Measurements from ENCODE around the gene CFTR. TPM values are rescaled to one million over a fixed set of nuclear protein-coding genes. Genes with fewer than 3 reads are reported as not detected.
"Not testable (repeated sequence)": the region's sequence is repeated elsewhere in the genome, so short reads cannot be mapped to it uniquely, and the experiment has no call there.

Gene CFTR
- total RNA-seq, 1 donor from 2014 or later: 0.19 TPM

- no peak for DNase-seq (ENCODE audit: low spot score)
- intact Hi-C loops (cut with DNase I): no loop called here
Observed at GRCh38 chr7:117675497-117676435, 195.9 kb downstream of the CFTR start.

DNA sequence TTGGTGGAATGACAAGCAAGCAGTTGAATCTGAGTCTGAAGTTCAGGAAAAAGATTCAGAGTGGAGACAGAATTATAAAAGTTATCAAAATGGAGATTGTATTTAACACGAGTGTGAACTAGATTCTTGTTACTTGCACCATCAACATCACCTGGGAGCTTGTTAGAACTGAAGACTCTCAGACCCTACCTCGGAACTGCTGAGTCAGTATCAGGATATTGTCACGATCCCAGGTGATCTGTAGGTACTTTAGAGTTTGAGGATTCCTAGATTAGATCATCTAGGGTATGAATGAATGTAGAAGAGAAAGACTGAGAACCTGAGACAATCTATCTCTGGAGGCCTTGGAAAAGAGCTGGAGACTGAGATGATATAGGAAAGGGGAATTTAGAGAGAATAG is 199.3 kb downstream of the CFTR start:
- intact Hi-C loops (cut with DNase I): no loop called here
- no peak for DNase-seq (ENCODE audit: low spot score)

DNA sequence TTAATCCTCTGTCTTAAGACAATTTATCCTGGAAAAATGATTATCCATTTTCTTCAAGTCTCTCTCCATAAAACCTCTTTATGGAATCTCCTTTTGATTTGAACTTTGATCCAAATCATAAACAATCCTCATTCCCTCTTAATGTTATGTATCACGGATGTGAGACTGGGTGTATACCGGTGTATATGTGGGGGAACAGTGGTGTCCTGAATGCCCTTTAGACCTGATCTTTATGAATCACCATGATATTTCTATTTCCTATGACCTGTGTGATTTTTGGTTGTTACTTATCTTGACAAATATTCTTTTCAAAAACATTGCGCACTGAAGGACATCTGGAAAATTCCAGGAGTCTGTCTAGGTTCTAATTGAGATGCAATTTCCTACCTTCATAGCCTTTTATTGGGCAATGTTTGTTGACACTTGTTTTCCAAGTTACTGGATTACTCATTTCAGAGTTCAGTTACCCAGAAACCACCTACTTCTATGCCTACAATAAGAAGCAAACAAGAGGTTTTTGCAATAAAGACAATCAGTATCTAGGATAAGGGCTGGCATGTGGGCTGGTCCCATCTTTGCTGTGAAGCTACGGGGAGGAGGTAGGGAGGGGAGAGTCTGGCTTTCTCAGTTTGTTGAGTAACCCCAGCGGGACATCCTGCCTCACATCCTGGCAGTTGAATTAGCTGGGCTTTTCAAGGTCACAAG is 203.0 kb downstream of the CFTR start:
- intact Hi-C loops (cut with DNase I): no loop called here
- DNase-seq (ENCODE audit: low spot score): no peak

DNA sequence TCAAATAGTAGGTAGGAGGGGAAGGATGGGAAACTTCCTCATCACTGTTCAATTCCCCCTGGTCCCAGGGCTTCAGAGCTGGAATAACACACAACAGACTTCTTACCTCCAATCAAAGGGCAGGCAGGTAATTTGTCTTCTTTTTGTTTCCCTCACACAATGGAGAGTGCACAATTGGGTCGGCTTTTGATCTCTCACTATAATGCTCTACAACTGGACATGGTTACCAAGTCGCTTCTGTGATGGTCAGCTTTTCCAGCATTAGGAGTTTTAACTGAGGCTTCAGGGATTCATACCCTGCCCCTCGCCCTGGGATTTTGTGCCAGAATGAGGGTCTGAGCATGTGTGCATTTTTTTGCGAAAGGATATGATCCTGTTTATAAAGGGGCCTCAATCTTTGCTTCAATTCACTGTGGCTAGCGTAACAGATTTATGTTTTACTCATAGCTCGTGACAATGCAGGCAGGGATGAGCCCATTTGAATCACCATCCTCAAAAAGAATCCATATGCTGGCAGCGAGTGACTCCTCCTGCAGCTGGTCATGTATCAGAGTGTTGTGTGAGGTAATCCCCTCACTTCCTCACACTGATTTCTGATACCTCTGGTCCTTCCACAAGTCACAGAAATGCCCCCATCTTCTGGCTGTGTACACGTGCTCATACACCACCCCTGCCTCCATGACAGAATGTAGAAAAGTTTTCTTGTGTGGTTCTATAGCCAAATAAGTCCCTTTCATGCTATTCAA is 203.8 kb downstream of the CFTR start:
- DNase-seq (ENCODE audit: low spot score): no peak
- intact Hi-C loops (cut with DNase I): no loop called here

- intact Hi-C loops (cut with DNase I): no loop called here
- no peak for DNase-seq (ENCODE audit: low spot score)
Observed at GRCh38 chr7:117685795-117686194, 206.0 kb downstream of the CFTR start.

DNA sequence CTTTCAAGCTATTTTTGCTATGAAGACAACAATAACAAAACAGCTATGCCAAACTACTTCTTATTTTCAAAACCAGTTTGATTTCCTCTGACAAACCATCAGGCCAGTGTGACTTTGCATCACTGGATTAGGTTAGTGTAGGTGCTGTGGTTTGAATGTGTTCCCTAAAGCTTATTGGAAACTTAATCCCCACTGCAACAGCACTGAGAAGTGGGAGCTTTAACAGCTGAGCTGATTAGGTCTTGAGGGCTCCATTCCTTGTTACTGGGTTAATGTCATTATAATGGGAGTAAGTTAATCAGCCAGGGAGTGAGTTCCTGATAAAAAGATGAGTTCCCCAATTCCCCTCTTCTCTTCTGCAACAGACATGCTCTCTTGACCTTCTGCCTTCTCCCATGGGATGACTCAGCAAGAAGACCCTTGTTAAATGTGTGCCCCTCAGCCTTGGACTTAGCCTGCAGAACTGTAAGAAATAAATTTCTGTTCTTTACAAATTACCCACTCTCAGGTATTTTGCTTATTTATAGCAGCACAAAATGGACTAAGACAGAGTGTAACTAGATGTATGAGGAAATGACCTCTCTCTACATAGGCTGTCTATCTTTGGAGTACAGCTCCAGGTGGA is 206.6 kb downstream of the CFTR start:
- intact Hi-C loops (cut with DNase I): no loop called here
- no peak for DNase-seq (ENCODE audit: low spot score)

- DNase-seq (ENCODE audit: low spot score): no peak
- intact Hi-C loops (cut with DNase I): no loop called here
Observed at GRCh38 chr7:117688126-117688525, 208.3 kb downstream of the CFTR start.

GRCh38 chr7:117689406-117689805 is 209.6 kb downstream of the CFTR start:
- no peak for DNase-seq (ENCODE audit: low spot score)
- intact Hi-C loops (cut with DNase I): no loop called here

- DNase-seq (ENCODE audit: low spot score): no peak
- intact Hi-C loops (cut with DNase I): no loop called here
Observed at GRCh38 chr7:117690147-117690546, 210.3 kb downstream of the CFTR start.

DNA sequence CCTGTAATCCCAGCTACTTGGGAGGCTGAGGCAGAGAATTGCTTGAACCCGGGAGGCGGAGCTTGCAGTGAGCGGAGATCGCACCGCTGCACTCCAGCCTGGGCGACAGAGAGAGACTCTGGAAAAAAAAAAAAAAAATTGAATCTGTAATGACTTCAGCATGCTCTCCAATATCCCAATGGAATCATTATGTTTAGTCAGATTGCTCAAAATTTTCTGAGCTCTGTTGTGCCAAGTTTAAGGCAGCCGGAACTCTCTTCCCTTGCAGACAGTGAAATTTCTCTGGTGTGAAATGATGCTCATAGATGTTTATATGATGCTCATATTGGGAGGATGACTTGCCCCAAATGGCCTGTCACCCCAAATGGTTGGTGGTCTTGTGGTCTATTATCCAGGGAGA is 212.5 kb downstream of the CFTR start:
- intact Hi-C loops (cut with DNase I): no loop called here
- DNase-seq (ENCODE audit: low spot score): no peak

- intact Hi-C loops (cut with DNase I): no loop called here
- no peak for DNase-seq (ENCODE audit: low spot score)
Observed at GRCh38 chr7:117698018-117698417, 218.2 kb downstream of the CFTR start.

GRCh38 chr7:117704063-117704462 is 224.2 kb downstream of the CFTR start:
- DNase-seq (ENCODE audit: low spot score): no peak
- intact Hi-C loops (cut with DNase I): no loop called here

- DNase-seq (ENCODE audit: low spot score): no peak
- intact Hi-C loops (cut with DNase I): no loop called here
Observed at GRCh38 chr7:117705630-117706029, 225.8 kb downstream of the CFTR start.

- intact Hi-C loops (cut with DNase I): no loop called here
- DNase-seq (ENCODE audit: low spot score): no peak
Observed at GRCh38 chr7:117706210-117706609, 226.4 kb downstream of the CFTR start.

DNA sequence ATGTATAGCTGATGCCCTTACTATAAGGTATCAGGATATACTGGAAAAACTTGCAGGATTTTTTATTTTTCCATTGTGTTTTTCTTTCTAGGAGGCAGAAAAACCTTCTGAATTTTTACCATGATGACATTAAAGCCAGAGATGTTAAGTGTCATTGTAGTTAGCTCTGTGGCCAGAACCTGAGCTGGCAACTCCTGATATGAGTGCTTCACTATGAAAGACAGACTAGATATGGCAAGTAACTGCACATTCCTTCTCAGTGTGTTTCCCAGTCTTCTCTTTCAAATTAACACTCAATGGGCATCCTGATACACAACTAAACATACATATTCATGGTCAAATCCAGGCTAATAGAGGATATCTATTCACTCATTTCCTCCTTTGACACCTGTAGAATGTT is 227.3 kb downstream of the CFTR start:
- DNase-seq (ENCODE audit: low spot score): no peak
- intact Hi-C loops (cut with DNase I): no loop called here

DNA sequence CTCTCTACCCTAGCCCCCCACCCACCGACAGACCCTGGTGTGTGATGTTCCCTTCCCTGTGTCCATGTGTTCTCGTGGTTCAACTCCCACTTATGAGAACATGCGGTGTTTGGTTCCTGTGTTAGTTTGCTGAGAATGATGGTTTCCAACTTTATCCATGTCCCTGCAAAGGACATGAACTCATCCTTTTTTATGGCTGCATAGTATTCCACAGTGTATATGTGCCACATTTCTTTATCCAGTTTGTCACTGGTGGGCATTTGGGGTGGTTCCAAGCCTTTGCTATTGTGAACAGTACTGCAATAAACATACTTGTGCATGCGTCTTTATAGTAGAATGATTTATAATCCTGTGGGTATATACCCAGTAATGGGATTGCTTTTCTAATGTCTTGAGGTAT is 228.3 kb downstream of the CFTR start:
- intact Hi-C loops (cut with DNase I): not testable (repeated sequence)

DNA sequence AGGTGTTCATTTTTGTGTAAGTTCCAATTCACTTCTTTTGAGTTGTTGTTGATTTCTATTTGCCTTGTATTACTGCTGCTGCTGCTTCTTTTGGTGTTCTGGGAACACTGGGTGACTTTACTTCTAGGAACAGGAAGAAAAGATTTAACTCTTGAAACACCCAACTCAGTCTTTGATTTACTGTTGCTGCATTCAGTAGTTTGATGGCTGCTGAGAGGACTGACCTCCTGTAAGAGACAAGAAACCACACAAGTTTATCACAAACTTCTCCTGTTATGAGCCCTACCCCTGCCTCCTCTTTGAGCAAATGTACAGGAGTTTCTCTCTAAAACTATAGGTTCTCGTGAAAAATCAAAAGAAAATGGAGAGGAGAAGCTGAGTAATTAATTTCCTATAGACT is 231.7 kb downstream of the CFTR start:
- intact Hi-C loops (cut with DNase I): loop anchor here (10.0 kb wide), 1 partner anchor 257 kb away; no protein-coding TSS in a partner anchor
- DNase-seq (ENCODE audit: low spot score): no peak

More for the DNA sequence above, 228.3 kb downstream of the CFTR start:
- not testable (repeated sequence) for DNase-seq (ENCODE audit: low spot score)

GRCh38 chr7:117715784-117716445 is 236.1 kb downstream of the CFTR start:
- intact Hi-C loops (cut with DNase I): loop anchor here (10.0 kb wide), 1 partner anchor 261 kb away; no protein-coding TSS in a partner anchor
- no peak for DNase-seq (ENCODE audit: low spot score)

DNA sequence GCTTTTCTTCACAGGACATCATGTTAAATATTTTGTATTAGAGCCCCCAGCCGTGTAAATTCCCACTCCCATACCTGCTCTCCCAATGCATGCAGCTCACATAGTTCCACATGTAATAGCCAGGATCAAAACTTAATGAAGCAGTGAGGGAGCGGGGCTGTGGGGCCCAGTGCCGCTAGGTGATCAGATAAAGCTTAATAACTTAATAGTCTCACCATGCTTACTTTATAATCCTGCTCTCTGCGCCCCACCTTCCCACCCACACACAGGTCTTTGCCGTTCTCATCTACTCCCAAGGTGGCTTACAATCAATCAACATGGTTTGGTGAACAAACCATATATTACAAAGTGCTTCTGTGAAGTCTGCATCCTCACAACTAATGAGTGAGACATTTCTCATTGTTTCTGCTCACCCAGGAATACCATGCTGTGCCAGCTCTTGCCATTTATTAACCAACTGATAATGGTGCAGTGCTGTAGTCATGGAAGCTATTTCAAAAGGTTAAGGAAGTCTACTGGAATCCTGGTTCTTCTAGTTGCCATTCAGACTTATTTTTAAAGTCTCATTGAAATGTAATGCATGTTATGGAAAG is 237.0 kb downstream of the CFTR start:
- no peak for DNase-seq (ENCODE audit: low spot score)
- intact Hi-C loops (cut with DNase I): loop anchor here (10.0 kb wide), 1 partner anchor 262 kb away; no protein-coding TSS in a partner anchor
